ENCODE data around the gene NOLC1.

DNA sequence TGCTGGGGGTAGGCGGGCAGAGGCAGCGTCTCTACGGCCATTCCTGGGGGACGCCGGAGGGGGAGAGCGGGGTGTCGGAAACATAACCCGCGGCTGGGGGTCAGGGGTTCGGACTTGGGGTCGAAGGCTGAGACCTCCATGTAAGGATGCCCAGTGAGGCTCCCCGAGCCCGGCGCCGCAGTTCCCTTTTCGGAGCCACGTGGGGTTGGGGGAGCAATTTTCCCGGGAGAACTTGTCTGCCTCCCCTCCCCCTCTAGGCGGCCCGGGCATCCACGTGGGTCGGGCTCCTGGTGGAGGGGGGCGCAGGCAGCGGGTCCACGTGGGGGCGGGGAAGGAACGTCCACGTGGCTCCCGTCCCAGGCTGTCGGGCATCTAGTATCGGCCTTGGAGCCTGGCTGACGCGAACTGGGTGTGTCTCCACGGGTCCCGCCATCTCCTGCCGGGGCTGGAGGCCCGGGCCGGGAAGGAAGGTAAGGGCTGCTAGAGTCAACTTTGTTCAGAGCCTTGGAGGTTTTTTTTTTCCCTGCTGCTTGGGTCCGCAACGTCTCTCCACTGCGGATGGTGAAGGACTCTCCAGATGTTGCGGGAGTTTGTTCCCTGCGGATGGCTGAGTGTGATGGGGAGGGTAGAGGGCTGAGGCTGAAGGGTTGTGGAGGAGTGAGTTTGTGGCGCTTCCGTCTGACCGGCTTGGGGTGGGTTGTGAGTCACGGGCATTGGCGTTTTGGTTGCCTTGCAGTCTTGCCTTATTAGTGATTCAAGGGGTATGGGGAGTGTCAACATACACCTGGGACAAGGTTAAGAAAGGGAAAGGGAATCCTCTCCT, 18.6 kb upstream of the NOLC1 start:
- no peak for TF ChIP-seq POLR2A (IDR thresholded peaks at IDR 0.05)
- TF ChIP-seq, protein P1, sequence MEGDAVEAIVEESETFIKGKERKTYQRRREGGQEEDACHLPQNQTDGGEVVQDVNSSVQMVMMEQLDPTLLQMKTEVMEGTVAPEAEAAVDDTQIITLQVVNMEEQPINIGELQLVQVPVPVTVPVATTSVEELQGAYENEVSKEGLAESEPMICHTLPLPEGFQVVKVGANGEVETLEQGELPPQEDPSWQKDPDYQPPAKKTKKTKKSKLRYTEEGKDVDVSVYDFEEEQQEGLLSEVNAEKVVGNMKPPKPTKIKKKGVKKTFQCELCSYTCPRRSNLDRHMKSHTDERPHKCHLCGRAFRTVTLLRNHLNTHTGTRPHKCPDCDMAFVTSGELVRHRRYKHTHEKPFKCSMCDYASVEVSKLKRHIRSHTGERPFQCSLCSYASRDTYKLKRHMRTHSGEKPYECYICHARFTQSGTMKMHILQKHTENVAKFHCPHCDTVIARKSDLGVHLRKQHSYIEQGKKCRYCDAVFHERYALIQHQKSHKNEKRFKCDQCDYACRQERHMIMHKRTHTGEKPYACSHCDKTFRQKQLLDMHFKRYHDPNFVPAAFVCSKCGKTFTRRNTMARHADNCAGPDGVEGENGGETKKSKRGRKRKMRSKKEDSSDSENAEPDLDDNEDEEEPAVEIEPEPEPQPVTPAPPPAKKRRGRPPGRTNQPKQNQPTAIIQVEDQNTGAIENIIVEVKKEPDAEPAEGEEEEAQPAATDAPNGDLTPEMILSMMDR (IDR thresholded peaks at IDR 0.05), result peak in 1 of 6 experiments; percentile 9

Data from Peyer's patch (tissue), 4 donors.